Measurements from ENCODE around the gene ERBB2. TPM values are rescaled to one million over a fixed set of nuclear protein-coding genes. Genes with fewer than 3 reads are reported as not detected.
"Not testable (repeated sequence)": the region's sequence is repeated elsewhere in the genome, so short reads cannot be mapped to it uniquely, and the experiment has no call there.

The ERBB2 gene
- total and polyA plus RNA-seq, 7 experiments from 2014 or later, result 0.39 to 10.5 (median 5.8) TPM

DNA sequence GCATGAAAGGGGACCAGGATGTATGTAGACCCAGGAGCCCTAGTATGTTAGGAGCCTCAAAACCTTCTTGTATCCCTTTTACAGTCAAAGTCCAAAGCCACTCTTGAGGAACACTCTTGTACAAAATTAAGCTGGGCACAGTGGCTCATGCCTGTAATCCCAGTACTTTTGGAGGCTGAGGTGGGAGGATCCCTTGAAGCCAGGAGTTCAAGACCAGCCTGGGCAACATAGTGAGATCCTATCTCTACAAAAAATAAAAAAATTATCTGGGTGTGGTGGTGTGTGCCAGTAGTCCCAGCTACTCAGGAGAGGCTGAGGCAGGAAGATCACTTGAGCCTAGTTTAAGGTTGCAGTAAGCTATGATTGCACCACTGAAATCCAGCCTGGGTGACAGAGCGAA is 26.1 kb downstream of the ERBB2 start:
- Mint-ChIP-seq H3K4me3 (peak overlapping the region in 1 of 10 donors; percentile 29), H3K4me1 (peaks cover 11 to 16% (median 14%) of the 10 kb centered on the region in 7 donors), H3K36me3 (peaks cover 0 to 11% (median 6%) of the 10 kb centered on the region in 5 donors)
- POLR2A ChIA-PET; H3K4me3 ChIP-seq (ENCODE audit: low read length); H3K9me3 ChIP-seq (ENCODE audit: control insufficient read depth in 2 of 3, low read length in 3 of 3); intact Hi-C loops (cut with micrococcal nuclease); H3K27me3 Mint-ChIP-seq; H3K27me3 ChIP-seq (ENCODE audit: control insufficient read depth in 2 of 2, insufficient read depth in 2 of 2, low read length in 2 of 2); H3K9me3 Mint-ChIP-seq; H3K27ac Mint-ChIP-seq; CTCF ChIA-PET; ATAC-seq; H3K27ac ChIP-seq (ENCODE audit: low read depth, low read length); DNase-seq: not testable (repeated sequence)
- H3K4me1 ChIP-seq (ENCODE audit: control insufficient read depth in 2 of 2, insufficient read depth in 2 of 2, low read length in 2 of 2), result peaks cover 10% of the 10 kb centered on the region in 2 donors
- H3K36me3 ChIP-seq (ENCODE audit: control insufficient read depth in 2 of 3, insufficient read depth in 3 of 3, low read length in 3 of 3), result peaks cover 3 to 34% (median 5%) of the 10 kb centered on the region in 3 experiments

DNA sequence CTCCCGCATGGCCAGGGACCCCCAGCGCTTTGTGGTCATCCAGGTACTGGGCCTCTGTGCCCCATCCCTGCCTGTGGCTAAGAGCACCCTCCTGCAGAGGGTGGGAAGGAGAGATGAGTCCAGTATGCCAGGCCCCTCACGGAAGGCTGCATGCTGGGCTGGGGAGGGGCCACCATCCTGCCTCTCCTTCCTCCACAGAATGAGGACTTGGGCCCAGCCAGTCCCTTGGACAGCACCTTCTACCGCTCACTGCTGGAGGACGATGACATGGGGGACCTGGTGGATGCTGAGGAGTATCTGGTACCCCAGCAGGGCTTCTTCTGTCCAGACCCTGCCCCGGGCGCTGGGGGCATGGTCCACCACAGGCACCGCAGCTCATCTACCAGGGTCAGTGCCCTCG is 26.8 kb downstream of the ERBB2 start:
- ChIA-PET POLR2A (no interaction called here), CTCF (no interaction called here)
- no peak for ATAC-seq
- Mint-ChIP-seq H3K36me3 (peaks cover 0 to 11% (median 6%) of the 10 kb centered on the region in 5 donors), H3K4me3 (no peak overlapping the region), H3K27me3 (no peaks in the 10 kb centered on the region), H3K27ac (no peak overlapping the region), H3K9me3 (no peaks in the 10 kb centered on the region), H3K4me1 (peaks cover 11 to 16% (median 14%) of the 10 kb centered on the region in 7 donors)
- H3K27ac ChIP-seq (ENCODE audit: low read depth, low read length), result no peak overlapping the region
- intact Hi-C loops (cut with micrococcal nuclease), result no loop called here
- H3K9me3 ChIP-seq (ENCODE audit: control insufficient read depth in 2 of 3, low read length in 3 of 3), result no peaks in the 10 kb centered on the region
- H3K4me3 ChIP-seq (ENCODE audit: low read length), result no peak overlapping the region
- DNase-seq, result no peak
- no peaks in the 10 kb centered on the region for H3K27me3 ChIP-seq (ENCODE audit: control insufficient read depth in 2 of 2, insufficient read depth in 2 of 2, low read length in 2 of 2)
- H3K4me1 ChIP-seq (ENCODE audit: control insufficient read depth in 2 of 2, insufficient read depth in 2 of 2, low read length in 2 of 2), result peaks cover 10% of the 10 kb centered on the region in 2 donors
- peaks cover 3 to 34% (median 5%) of the 10 kb centered on the region in 3 experiments for H3K36me3 ChIP-seq (ENCODE audit: control insufficient read depth in 2 of 3, insufficient read depth in 3 of 3, low read length in 3 of 3)

DNA sequence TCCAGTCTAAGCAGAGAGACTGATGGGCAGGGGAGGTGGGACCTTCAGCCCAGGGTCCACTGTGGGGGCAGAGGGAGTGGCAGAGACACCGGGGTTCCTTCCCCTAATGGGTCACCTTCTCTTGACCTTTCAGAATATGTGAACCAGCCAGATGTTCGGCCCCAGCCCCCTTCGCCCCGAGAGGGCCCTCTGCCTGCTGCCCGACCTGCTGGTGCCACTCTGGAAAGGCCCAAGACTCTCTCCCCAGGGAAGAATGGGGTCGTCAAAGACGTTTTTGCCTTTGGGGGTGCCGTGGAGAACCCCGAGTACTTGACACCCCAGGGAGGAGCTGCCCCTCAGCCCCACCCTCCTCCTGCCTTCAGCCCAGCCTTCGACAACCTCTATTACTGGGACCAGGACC is 27.7 kb downstream of the ERBB2 start:
- no peaks in the 10 kb centered on the region for H3K9me3 Mint-ChIP-seq
- no peaks in the 10 kb centered on the region for H3K27me3 ChIP-seq (ENCODE audit: control insufficient read depth in 2 of 2, insufficient read depth in 2 of 2, low read length in 2 of 2)
- ChIA-PET CTCF (no interaction called here), POLR2A (no interaction called here)
- DNase-seq (no peak), ATAC-seq (no peak)
- no peak overlapping the region for H3K27ac ChIP-seq (ENCODE audit: low read depth, low read length)
- H3K9me3 ChIP-seq (ENCODE audit: control insufficient read depth in 2 of 3, low read length in 3 of 3), result no peaks in the 10 kb centered on the region
- intact Hi-C loops (cut with micrococcal nuclease), result no loop called here
- peaks cover 10% of the 10 kb centered on the region in 2 donors for H3K4me1 ChIP-seq (ENCODE audit: control insufficient read depth in 2 of 2, insufficient read depth in 2 of 2, low read length in 2 of 2)
- H3K4me3 Mint-ChIP-seq, result no peak overlapping the region
- peaks cover 0 to 2% (median 0%) of the 10 kb centered on the region in 5 donors for H3K27me3 Mint-ChIP-seq
- no peak overlapping the region for H3K4me3 ChIP-seq (ENCODE audit: low read length)
- H3K27ac Mint-ChIP-seq, result no peak overlapping the region
- peaks cover 3 to 34% (median 5%) of the 10 kb centered on the region in 3 experiments for H3K36me3 ChIP-seq (ENCODE audit: control insufficient read depth in 2 of 3, insufficient read depth in 3 of 3, low read length in 3 of 3)
- H3K4me1 Mint-ChIP-seq, result peaks cover 11 to 19% (median 16%) of the 10 kb centered on the region in 7 donors
- peaks cover 0 to 11% (median 6%) of the 10 kb centered on the region in 5 donors for H3K36me3 Mint-ChIP-seq

DNA sequence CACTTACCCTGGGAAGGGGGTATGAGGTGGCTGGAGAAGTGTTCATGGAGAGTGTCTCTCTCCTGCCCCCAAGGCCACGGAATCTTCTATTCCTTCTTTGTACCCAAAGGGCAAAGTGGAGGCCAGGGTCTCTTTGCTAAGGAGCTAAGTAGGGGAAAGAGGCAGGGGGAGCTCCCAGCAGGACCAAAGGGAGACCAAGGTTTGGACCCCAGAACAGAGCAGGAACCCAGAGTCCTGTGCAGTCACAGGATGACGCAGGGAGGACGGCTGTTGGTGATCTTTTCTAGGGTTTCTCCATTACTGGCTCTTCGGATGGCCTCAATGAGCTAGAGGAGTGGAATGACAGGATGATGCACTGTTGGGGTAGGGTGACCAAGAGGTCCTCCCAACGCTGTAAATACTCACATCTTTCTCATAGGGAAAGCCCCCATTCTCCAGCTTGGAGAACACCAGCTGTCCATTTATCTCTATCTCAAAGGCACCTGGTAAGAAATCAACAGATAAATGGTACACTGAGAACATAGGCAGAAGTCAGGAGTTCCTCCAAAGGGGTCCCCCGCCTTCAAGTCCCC is 29.5 kb downstream of the ERBB2 start:
- Mint-ChIP-seq H3K27ac (peak overlapping the region; percentile 84 to 98 (median 94)), H3K4me1 (peaks cover 11 to 20% (median 16%) of the 10 kb centered on the region in 7 donors), H3K9me3 (no peaks in the 10 kb centered on the region), H3K36me3 (peaks cover 0 to 11% (median 6%) of the 10 kb centered on the region in 5 donors), H3K4me3 (peak overlapping the region; percentile 88 to 96 (median 92)), H3K27me3 (peaks cover 0 to 4% (median 0%) of the 10 kb centered on the region in 5 donors)
- no peak for ATAC-seq
- H3K27me3 ChIP-seq (ENCODE audit: control insufficient read depth in 2 of 2, insufficient read depth in 2 of 2, low read length in 2 of 2), result no peaks in the 10 kb centered on the region
- ChIA-PET CTCF (interaction anchor here (0.6 to 3.4 kb wide), 13 partner anchors 15 to 298 kb away, joined by 3 to 29 read pairs (median 4); no protein-coding TSS in a partner anchor), POLR2A (interaction anchor here (0.5 to 4.2 kb wide), 26 partner anchors 9 to 304 kb away, joined by 3 to 28 read pairs (median 4); partner anchors contain the start of genes CDK12, IKZF3, LRRC3C and ORMDL3)
- H3K4me1 ChIP-seq (ENCODE audit: control insufficient read depth in 2 of 2, insufficient read depth in 2 of 2, low read length in 2 of 2), result peaks cover 10% of the 10 kb centered on the region in 2 donors
- peak overlapping the region; percentile 95 for H3K4me3 ChIP-seq (ENCODE audit: low read length)
- peak overlapping the region; percentile 95 for H3K27ac ChIP-seq (ENCODE audit: low read depth, low read length)
- no peaks in the 10 kb centered on the region for H3K9me3 ChIP-seq (ENCODE audit: control insufficient read depth in 2 of 3, low read length in 3 of 3)
- no peak for DNase-seq
- peaks cover 3 to 34% (median 5%) of the 10 kb centered on the region in 3 experiments for H3K36me3 ChIP-seq (ENCODE audit: control insufficient read depth in 2 of 3, insufficient read depth in 3 of 3, low read length in 3 of 3)
- intact Hi-C loops (cut with micrococcal nuclease), result no loop called here

DNA sequence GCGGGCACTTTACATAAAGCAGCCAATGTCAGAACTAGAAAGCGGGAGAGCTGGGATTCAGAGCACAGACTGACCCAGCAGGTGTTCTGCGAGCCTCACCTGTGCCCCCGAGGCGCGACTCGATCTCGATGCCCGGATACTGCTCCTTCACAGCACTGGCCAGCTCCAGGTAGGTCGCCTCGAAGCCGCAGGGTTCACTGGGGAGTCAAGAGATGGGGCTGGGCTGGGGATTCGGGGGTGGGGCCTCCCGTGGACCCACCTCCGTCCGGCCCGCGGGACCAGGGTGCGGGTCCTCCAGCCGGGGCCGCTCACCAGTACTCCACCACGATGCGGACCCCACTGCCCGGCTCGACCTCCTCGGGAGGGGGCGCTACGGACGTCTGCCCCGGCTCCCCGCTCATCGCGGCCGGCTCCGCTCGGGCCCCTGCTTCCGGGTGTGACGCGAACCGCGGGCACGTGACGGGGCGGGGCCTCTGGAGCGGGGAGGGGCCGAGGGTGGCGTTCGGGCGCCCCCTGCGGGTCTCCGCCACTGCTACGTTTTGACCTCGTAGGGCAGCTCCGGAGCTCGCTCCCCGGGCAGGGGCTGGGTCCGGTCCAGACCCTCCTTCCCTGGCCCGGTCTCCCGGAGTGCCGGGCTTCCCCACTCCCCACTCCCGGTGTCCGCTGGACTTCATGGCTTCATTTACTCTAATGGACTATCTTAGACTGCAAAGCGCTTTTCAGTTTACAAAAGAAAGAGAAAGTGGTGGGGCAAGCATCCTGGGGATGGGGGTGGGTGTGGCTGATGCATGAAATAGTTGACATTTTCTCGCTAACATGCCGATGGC is 30.4 kb downstream of the ERBB2 start, which contains the start of gene MIEN1:
Gene MIEN1 (minus strand): TSS at position 438 of the 827 bp plus-strand sequence. CDS start 37 bp downstream, at position 401.
- Histone ChIP-seq H3K27me3 (ENCODE audit: control insufficient read depth in 2 of 2, insufficient read depth in 2 of 2, low read length in 2 of 2) (no peaks in the 10 kb centered on the region), H3K36me3 (ENCODE audit: control insufficient read depth in 2 of 3, insufficient read depth in 3 of 3, low read length in 3 of 3) (peaks cover 3 to 34% (median 5%) of the 10 kb centered on the region in 3 experiments), H3K27ac (ENCODE audit: low read depth, low read length) (peak within 1 kb of the TSS; percentile 95), H3K9me3 (ENCODE audit: control insufficient read depth in 2 of 3, low read length in 3 of 3) (no peaks in the 10 kb centered on the region), H3K4me1 (ENCODE audit: control insufficient read depth in 2 of 2, insufficient read depth in 2 of 2, low read length in 2 of 2) (peaks cover 10% of the 10 kb centered on the region in 2 donors), H3K4me3 (ENCODE audit: low read length) (peak within 1 kb of the TSS; percentile 95)
- ChIA-PET CTCF (interaction anchor here (0.6 to 3.4 kb wide), 21 partner anchors 17 to 1289 kb away, joined by 3 to 29 read pairs (median 4); partner anchors contain the start of gene IKZF3), POLR2A (interaction anchor here (0.5 to 4.2 kb wide), 31 partner anchors 10 to 303 kb away, joined by 3 to 28 read pairs (median 4); partner anchors contain the start of genes IKZF3, LRRC3C, ORMDL3 and PGAP3)
- DNase-seq (peak; percentile 87 to 100 (median 95)), ATAC-seq (peak; percentile 98)
- H3K4me3 Mint-ChIP-seq, result peak within 1 kb of the TSS; percentile 88 to 96 (median 92)
- H3K27me3 Mint-ChIP-seq, result peaks cover 0 to 7% (median 0%) of the 10 kb centered on the region in 5 donors
- peaks cover 11 to 20% (median 16%) of the 10 kb centered on the region in 7 donors for H3K4me1 Mint-ChIP-seq
- H3K9me3 Mint-ChIP-seq, result no peaks in the 10 kb centered on the region
- intact Hi-C loops (cut with micrococcal nuclease), result loop anchor here (1.0 to 10.0 kb wide), 13 partner anchors 24 to 326 kb away; partner anchors contain the start of genes IKZF3 (in 2 of the 2), PSMD3 (in 2 of the 2), STARD3 (in 2 of the 2) and FBXL20 (in 1 of the 2)
- H3K36me3 Mint-ChIP-seq, result peaks cover 0 to 11% (median 6%) of the 10 kb centered on the region in 5 donors
- H3K27ac Mint-ChIP-seq, result peak within 1 kb of the TSS; percentile 84 to 98 (median 94)

DNA sequence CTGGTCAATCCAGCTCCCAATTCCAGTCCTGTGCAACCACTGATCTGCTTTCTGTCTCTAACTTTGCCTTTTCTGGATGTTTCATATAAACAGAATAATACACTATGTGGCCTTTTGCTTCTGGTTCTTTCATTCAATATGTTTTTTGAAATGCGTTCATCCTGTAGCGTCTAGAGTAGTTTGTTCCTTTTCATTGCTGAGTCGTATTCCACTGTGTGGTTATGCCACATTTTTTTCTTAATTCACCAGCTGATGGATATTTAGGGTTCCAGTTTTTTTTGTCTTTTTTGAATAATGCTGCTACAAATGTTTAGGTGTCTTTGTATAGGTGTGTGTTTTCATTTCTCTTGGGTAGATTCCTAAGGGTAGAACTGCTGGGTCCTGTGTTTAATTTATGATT is 32.7 kb downstream of the ERBB2 start:
- peaks cover 3 to 21% (median 5%) of the 10 kb centered on the region in 3 experiments for H3K36me3 ChIP-seq (ENCODE audit: control insufficient read depth in 2 of 3, insufficient read depth in 3 of 3, low read length in 3 of 3)
- ATAC-seq, result no peak
- Mint-ChIP-seq H3K4me1 (peaks cover 11 to 24% (median 15%) of the 10 kb centered on the region in 7 donors), H3K36me3 (peaks cover 0 to 11% (median 6%) of the 10 kb centered on the region in 5 donors), H3K27me3 (peaks cover 0 to 21% (median 4%) of the 10 kb centered on the region in 5 donors), H3K9me3 (peaks cover 0 to 2% (median 0%) of the 10 kb centered on the region in 11 donors), H3K27ac (peak overlapping the region in 6 of 9 donors; percentile 18 to 76 (median 50)), H3K4me3 (peak overlapping the region in 9 of 10 donors; percentile 10 to 85 (median 52))
- no peak overlapping the region for H3K4me3 ChIP-seq (ENCODE audit: low read length)
- ChIA-PET CTCF (interaction anchor here (1.1 to 1.2 kb wide), 2 partner anchors 47 to 111 kb away, joined by 3 to 4 read pairs; no protein-coding TSS in a partner anchor), POLR2A (interaction anchor here (0.5 to 4.2 kb wide), 3 partner anchors 15 to 132 kb away, joined by 3 to 28 read pairs (median 3); partner anchors contain the start of gene IKZF3)
- H3K27ac ChIP-seq (ENCODE audit: low read depth, low read length), result no peak overlapping the region
- peaks cover 10 to 11% of the 10 kb centered on the region in 2 donors for H3K4me1 ChIP-seq (ENCODE audit: control insufficient read depth in 2 of 2, insufficient read depth in 2 of 2, low read length in 2 of 2)
- H3K9me3 ChIP-seq (ENCODE audit: control insufficient read depth in 2 of 3, low read length in 3 of 3), result no peaks in the 10 kb centered on the region
- DNase-seq, result no peak
- no peaks in the 10 kb centered on the region for H3K27me3 ChIP-seq (ENCODE audit: control insufficient read depth in 2 of 2, insufficient read depth in 2 of 2, low read length in 2 of 2)
- intact Hi-C loops (cut with micrococcal nuclease), result loop anchor here (5.0 to 10.0 kb wide), 2 partner anchors 95 to 328 kb away; partner anchors contain the start of genes STARD3 (in 2 of the 2) and FBXL20 (in 1 of the 2)

All from naive thymus-derived CD4-positive, alpha-beta T cell (primary cell).